Dedifferentiated amniotic fluid mesenchymal stem cell (primary cell): ENCODE results near the gene DNAJC8.

Source experiments
- DNase-seq: peaks from one replicate; pipeline ENCODE4 v3.0.0-alpha.2; 2016; ENCODE audit errors: extremely low spot score

Gene DNAJC8

DNA sequence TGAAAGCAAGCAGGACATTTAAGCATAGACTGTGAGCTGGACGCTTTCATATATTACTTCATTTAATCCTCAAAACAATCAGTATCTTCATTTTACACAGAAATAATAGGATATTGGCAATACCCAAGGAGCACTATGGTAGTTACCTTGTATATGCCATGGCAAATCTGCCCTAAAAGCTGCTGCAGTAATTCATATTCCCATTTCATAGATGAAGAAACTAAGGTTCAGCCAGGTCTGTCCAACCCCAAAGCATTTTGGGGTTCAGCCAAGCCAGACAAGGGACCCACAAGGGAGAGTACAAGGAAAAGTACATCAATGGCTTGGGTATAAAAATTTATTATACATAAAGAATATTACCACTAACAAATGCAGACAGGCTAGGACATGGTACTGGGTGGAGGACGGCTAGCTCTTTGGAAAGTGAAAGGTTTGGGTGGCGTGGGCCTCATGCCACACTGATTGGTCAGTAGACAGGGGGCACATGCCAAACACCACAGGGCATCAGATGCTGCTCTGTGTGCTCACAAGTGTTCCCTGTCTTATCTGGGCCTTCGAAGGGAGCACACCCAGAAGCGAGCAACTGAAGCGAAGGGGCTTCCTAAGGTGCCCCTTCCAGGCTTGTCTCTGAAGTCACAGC lies 32.5 kb downstream of the DNAJC8 start:
- DNase-seq: no peak

- DNase-seq: no peak
Observed at GRCh38 chr1:28199328-28200233, 33.2 kb downstream of the DNAJC8 start.

- no peak for DNase-seq
Observed at GRCh38 chr1:28197682-28198415, 35.0 kb downstream of the DNAJC8 start.

DNA sequence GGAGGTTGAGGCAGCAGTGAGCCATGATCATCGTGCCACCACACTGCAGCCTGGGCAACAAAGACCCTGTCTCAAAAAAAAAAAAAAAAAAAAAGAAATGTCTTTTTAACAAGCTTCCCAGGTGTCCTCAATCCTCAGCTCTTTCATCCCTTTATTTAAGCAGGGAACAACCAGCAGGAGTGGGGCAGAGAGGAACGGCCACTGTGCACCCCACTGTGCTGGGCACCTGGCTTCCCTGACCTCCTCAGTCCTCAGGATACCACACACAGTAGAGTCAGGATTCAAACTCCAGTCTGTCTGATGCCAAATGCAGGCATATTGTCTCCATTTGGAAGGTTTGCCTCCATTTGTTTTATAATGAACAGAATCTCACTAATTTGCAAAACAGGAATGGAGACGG lies 36.5 kb downstream of the DNAJC8 start:
- no peak for DNase-seq

DNA sequence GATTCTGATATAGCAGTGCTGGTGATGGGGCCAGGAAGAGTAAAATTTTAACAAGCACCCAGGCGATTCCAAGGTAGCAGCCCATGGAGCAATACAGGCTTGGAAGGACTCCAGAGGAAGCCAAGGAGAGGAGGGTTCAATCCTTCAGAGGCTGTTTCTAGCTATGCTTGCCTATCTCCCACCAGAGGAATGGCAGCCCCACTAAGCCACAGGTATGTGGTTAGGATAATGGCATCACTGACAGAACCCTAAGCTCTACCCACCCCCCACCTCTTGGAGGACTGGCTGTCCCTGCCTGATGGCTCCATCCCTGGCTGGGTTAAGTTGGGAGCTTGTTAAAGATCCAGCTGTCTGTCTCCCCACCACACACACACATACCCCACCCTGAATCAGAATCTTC lies 37.0 kb downstream of the DNAJC8 start:
- DNase-seq: no peak

GRCh38 chr1:28194326-28195035 lies 38.3 kb downstream of the DNAJC8 start:
- no peak for DNase-seq

DNA sequence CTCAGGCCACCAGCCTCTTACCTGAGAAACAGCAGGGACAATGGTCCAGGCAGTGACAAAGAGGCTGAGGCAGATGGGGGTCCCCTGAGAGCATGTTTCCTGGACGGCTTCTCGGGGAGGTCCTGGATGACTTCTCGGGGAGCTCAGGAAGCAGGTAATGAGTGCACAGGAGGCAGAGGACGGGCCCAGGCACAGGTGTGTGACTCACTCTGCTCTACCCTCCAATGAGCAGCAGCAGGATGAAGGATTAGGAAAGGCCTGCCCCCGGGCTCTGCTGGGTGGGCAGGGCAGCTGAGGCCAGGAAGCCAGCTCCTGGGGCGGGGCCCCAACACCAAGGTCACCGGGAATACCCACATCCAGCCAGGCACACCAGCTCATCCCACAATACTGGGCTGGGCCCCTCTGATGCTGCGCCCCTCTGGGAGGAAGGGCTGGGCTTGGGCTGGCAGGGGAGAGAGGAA lies 39.1 kb downstream of the DNAJC8 start:
- no peak for DNase-seq

DNA sequence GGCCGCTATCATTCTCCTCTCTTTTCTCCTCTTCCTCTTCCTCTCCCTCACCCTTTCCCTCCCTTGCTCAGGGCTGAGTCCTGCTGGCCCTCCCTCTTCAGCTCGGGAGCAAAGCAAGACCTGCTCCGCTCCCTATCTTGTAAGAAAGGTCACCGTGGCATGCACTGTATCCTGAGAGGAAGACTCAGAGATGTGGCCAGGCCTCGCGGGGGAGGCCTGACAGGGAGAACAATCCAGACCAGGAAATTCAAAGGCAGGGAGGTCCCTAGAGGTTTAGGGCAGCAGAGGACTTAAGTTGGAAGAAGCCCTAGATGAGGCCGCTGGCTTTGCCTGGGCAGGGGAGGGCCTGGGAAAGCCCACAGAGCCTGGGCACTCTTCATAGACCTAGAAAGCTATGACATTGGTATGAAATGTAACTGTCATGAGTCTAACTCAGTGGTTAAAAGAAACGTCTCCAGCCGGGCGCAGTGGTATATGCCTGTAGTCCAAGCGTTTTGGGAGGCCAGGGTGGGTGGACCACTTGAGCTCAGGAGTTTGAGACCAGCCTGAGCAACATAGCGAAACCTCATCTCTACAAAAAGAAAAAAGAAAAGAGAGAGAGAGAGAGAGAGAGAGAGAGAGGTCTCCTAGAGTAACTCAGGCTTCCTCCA lies 41.7 kb downstream of the DNAJC8 start:
- DNase-seq: no peak

- DNase-seq: no peak
Observed at GRCh38 chr1:28190337-28190979, 42.4 kb downstream of the DNAJC8 start.

DNA sequence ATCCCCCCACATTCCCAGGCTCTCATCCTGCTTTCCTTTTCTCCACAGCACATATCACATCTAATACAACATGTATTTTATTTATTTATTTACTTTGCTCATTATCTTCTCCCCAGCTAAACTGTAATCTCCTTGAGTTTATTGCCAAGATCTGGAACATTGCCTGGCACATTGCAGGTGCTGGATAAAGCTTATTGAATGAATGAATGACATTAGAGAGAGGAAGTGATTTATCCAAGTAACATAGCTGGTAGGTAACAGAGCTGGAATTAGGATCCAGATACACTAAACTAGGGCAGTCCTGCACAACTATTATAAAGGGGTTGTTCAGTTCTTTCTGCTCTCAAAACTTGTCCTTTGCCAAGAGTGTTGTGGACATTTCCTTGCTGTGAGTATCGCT lies 47.8 kb downstream of the DNAJC8 start:
- no peak for DNase-seq

DNA sequence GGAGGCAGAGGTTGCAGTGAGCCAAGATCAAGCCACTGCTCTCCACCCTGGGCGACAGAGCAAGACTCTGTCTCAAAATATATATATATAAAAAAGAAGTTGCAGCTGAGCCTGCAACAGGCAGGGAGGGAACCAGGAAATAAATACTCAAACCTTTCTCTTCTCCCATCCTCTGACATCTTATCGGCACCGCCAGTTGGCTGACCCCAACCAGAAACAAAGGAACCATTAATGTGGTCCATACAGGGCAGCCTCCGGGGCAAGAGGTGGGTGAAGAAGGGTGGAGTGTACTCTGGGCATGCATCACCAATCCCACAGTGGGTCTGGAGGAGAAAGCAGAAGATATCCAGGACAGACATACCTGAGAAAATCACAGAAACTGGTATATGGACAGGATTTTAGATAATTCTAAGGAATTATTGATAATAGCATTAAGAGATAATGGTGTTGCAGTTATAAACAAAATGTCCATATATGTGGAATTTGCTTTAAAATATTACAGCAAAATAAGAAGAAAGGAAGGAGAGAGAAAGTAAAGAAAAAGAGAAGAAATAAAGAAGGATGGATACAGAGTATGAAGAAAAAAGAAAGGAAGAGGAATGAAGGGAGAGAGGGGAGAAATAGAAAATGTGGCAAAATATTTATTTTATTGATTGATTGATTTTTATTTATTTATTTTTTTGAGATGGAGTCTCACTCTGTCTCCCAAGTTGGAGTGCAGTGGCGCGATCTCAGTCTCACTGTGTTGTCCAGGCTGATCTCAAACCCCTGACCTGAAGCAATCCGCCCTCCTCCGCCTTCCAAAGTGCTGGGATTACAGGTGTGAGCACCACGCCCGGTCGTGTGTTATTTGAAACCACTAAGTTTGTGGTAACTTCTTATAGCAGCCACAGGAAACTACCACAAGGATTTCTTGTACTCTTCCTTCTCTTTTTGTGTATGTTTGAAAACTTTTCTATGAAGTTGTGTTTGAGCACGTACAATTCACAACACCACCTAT lies 52.2 kb downstream of the DNAJC8 start:
- no peak for DNase-seq

DNA sequence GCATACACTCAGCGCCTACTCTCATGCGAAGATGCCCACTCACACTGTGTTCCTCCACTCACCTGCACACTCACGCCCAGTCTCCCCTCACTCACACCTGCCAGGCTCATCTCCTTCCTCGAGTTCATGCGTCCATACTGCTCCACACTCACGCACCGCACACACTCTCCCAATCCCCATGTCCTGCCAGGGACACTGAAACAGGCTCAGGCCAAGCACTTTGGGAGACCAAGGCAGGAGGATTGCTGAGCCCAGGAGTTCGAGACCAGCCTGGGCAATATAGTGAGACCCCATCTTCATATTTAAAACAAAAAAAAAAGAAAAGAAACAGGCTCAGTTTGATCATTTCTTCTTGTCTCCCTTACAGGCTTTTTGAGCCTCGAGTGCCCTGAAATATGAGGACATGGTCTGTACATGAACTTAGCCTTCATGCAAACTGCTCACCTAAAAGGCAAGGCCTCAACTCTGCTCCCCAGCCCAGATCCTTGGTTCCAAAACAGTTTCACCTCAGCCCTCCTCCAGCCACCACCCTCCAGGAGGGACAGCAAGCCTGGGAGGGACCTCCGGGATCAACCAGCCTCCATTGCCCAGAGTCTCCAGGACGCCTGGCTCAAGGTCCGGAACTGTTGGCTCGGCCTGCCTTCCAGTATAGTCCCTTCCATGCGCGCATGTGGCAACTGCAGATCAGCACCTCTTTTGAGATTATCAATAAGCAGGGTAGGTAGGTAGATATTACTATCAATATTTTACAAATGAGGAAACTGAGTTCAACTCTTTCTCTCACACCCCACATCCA lies 53.9 kb downstream of the DNAJC8 start:
- no peak for DNase-seq

DNA sequence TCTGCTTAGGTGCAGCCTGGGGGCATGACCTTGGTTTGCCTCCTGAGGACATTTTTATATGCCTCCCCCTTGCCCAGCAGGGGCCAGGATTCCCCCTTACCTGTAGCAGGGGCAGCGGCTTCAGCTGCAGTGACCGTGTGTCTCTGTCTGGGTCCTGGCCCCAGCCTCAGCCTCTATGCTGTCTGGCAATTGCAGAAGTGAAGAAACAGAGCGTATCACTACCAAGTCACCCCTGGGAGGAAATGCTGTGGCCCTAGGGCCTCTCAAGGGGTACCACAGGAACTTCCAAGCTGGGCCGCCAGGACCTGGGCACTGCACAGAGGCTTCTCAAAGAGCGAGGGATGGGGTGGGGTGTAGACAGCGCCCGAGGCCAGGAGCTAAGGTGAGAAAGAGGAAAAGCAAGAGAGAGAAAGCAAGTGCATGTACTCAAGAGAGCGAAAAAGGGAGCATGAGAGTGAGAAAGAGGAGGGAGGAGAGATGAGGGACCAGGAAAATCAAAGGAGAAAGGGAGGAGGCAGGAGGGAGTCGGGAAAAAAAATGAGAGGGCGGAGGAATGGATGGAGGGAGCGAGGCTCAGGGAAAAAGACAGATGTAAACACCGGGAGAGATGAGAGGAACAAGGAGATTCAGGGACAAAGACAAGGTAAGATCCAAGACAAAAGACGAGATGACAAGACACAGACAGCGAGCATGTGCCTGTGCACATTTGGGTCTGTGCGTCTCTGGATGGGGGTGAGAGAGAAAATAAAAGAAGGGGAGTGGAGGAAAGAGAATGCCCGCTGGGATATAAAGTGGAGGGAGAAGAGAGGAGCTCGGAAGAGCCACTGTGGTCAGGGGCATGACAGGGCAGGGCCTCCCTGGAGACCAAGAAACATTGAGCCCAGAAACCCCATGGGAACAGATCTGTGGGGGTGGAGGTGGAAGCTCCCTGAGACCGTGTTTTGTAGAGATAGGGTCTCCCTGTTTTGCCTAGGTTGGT lies 56.0 kb downstream of the DNAJC8 start, which contains the start of gene PTAFR:
PTAFR (minus strand) TSS at position 199 of the 979 bp plus-strand sequence. CDS start 25,669 bp downstream, outside the sequence.
- no peak for DNase-seq

GRCh38 chr1:28175955-28176485 lies 56.8 kb downstream of the DNAJC8 start:
- no peak for DNase-seq

GRCh38 chr1:28173980-28174297 lies 58.9 kb downstream of the DNAJC8 start:
- DNase-seq: no peak

- DNase-seq: no peak
Observed at GRCh38 chr1:28173151-28173979, 59.5 kb downstream of the DNAJC8 start.
